ENCODE data around the gene RPUSD3. TPM values are rescaled to one million over a fixed set of nuclear protein-coding genes. Genes with fewer than 3 reads are reported as not detected.

RPUSD3 gene, protein sequence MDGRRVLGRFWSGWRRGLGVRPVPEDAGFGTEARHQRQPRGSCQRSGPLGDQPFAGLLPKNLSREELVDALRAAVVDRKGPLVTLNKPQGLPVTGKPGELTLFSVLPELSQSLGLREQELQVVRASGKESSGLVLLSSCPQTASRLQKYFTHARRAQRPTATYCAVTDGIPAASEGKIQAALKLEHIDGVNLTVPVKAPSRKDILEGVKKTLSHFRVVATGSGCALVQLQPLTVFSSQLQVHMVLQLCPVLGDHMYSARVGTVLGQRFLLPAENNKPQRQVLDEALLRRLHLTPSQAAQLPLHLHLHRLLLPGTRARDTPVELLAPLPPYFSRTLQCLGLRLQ
- total RNA-seq = 10 to 100 TPM; 29.9 to 47.0 TPM

DNA sequence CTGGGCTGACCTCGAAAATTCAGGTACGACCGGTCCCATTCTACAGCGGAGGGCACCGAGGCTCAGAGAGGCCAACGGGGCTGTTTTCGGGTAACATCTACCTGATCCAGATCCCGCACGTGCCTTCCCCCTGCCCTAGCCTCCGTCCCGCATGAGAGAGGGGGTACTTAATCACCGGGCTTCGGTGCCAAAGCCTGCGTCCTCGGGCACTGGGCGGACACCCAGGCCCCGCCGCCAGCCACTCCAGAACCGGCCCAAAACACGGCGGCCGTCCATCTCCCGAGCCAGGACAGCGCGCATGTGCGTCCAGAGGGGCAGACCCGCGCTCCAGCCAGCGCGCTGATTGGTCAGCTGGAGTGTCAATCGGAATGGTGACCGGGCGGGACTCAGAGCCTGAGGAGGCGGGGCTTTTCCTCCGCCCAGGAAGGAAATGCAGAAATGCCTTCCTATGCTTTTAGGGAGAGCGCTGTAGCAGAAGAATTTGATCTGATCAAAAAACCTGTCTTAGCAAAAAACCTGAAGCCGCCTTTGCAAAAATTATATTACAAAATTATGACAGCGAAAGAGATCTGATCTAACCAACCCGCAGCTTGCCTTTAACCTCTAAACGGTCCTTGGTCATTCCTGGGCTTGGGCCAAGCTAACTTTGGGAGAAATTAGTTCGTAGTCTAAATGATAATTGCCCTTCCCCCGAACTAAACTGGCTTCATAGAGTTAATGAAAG, at the start of gene RPUSD3:
RPUSD3 (minus strand) TSS at position 294 of the 724 bp plus-strand sequence; CDS start at position 276, 18 bp downstream.

DNA sequence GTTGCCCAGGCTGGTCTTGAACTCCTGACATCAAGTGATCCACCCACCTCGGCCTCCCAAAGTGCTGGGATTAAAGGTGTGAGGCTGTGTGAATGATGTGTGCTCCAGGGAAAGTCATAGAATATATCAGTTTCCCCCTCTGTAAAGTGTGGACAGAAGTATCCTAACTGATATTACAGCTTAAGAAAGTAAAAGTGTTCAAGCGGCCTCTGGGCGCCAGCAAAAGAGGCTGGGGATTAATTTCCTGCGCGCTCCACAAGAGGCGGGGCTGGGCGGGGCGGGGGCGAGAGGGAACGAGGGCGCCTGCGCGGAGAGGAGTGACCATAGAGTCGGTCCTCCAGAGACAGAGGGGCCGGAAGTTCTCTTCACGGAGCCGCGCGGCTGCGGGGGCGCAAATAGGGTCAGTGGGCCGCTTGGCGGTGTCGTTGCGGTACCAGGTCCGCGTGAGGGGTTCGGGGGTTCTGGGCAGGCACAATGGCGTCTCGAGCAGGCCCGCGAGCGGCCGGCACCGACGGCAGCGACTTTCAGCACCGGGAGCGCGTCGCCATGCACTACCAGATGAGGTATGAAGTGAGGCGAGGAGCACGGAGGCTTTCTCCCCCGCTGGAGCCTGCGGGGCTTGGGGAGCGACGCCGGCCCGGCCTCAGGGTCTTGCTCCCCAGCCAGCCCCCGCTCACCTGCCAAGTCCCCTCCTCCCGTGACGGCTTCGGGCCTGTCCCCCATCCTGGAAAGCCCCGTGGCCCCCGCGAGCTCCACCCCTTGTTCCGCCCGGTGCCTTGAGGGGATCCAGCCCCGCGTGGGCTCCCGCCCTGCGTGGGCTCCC, 46.7 kb upstream of the RPUSD3 start, which contains the start of gene JAGN1:
JAGN1 (plus strand) TSS at position 362 of the 823 bp plus-strand sequence; CDS start at position 475, 113 bp downstream.

DNA sequence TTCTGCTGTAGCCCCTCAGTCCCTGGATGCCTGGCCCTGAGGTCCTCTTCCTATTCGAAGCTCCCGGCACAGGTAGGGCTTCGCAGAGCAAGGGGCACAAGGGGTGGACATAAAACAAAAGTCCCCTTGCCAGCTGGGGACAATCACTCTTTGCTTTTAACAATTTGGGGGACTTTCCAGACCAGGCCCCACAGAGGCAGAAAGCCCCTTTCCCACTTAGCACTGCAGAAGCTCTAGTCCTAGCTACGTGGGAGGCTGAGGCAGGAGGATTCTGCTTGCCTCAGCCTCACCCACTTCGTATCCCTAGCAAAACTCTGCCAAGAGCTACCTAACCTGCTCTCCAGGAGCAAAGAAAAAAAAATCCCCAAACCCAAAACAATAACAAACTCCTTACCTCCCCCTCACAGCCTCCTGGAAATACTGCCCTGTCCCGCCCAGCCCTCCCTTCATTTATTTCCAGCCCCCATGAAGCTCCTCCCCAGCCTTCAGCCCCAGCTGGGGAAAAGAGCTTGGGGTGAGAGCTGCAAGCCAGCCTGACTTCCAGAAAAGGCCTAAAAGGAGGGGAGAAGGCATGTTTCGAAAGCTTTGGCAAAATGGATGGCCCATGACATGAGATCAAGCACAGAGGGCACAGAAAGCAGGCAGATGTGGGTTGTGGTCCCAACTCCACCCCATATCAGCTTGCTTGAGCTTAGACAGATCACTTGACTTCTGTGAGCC, 36.2 kb upstream of the RPUSD3 start, which contains the start of gene CIDEC:
CIDEC (minus strand) TSS at position 424 of the 720 bp plus-strand sequence. CDS start 1,767 bp downstream, outside the sequence.

DNA sequence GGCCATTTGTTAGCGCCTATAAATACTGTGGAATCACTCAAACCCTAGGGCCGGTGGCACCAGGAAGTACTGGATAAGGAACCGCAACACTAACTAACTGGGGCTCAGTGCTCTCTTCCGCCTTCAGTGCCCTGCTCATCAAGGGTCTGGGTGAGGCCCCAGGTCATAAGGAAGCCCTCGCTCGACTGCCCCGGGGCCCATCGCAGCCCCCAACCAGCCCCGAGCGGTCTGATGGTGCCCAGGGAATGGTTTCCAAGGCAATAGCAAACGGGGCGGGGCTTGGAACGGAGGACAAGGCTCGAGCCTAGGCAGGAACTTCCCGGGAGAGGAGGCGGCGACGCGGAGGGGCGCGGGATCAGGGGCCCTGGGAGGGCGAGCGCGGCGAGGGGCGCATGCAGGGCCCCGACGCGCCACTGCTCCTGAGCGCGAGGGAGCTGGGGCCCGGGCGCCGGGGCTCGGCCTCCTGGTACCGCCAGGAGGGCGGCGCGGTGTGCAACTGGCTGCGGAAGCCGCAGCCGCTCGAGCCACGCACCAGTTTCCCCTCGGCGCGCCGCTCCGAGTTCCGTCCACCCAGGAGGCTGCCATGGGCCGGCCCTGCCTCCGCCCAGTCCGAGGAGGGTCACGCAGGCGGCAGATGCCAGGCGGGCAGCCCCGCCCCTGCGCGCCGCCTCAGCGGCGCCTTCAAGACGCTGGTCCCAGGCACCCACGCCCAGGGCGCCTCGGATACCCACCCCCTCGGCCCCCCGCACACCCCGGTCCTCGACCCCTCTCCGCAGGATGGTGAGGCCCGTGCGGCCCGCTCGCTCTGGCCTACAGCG, 34.0 kb downstream of the RPUSD3 start, which contains the start of gene TTLL3:
TTLL3 (plus strand) TSS at position 648 of the 818 bp plus-strand sequence. CDS start 400 bp downstream, outside the sequence.

DNA sequence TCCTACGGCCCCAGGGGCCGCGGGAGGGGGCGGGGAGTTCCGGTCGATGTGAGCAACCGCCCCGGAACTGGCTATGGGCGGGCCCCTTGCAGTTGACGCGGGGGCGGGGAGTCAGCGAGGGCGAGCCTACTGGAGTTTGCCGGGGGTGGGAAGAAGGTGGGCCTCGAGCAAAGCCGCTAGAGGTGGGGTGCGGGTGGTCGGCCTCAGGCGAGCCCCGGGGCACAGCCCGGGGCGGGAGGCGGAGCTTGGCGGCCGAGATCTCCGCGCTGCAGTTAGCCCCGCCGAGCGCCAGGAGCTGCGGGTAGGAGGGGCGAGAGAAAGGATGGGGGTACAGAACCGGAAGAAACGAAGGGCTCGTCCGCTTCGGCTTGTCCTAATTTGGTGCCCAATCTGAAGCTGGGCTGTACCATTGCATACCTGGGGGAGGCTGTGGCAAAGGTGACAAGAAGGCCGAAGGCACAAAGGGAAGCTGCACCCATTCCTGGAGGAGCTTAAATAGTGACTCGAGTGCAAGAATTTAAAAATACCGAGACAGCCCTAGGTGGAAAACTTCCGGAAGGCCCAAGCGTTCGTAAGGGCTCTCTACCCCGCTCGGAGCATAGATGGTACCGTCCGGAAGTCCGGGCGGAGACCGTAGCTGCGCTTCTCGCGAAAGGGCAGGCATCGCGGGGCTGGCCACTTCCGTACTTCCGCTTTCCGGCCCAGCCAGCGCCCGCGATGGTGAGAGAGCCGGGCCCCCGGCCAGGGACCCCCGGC, 51.2 kb downstream of the RPUSD3 start, which contains the start of the genes ARPC4 and TADA3:
ARPC4 (plus strand) TSS at position 678 of the 756 bp plus-strand sequence; CDS start at position 718, 40 bp downstream.
TADA3 (minus strand) TSS at position 69 of the 756 bp plus-strand sequence. CDS start 1,007 bp downstream, outside the sequence.

Other genes with a start within 250 kb of the RPUSD3 start
- gene MTMR14, start 194.5 kb downstream of the RPUSD3 start, total RNA-seq = 10 to 100 TPM; 46.5 to 50.6 TPM
- gene CPNE9, start 140.2 kb downstream of the RPUSD3 start, total RNA-seq = not detected
- 10 to 100 TPM; 14.1 to 19.6 TPM for gene BRPF1, start 112.3 kb downstream of the RPUSD3 start, total RNA-seq
- gene OGG1, start 94.1 kb downstream of the RPUSD3 start, total RNA-seq = 10 to 100 TPM; 12.7 to 19.3 TPM
- 10 to 100 TPM; 11.0 to 12.0 TPM for gene CAMK1, start 74.1 kb downstream of the RPUSD3 start, total RNA-seq
- 10 to 100 TPM; 52.6 to 58.8 TPM for gene TADA3, start 51.5 kb downstream of the RPUSD3 start, total RNA-seq
- gene ARPC4, start 50.9 kb downstream of the RPUSD3 start, total RNA-seq = 100 to 1,000 TPM; 248 to 332 TPM
- 10 to 100 TPM in 1 of 2 donors, 1 to 10 TPM in 1; 5.3 to 13.1 TPM for gene TTLL3, start 33.7 kb downstream of the RPUSD3 start, total RNA-seq
- not detected for gene CIDEC, start 36.2 kb upstream of the RPUSD3 start, total RNA-seq
- 10 to 100 TPM; 41.6 to 51.0 TPM for gene JAGN1, start 46.6 kb upstream of the RPUSD3 start, total RNA-seq
- gene IL17RE, start 58.8 kb upstream of the RPUSD3 start, total RNA-seq = 1 to 10 TPM; 1.0 to 1.3 TPM
- 10 to 100 TPM; 42.3 to 42.7 TPM for gene IL17RC, start 73.1 kb upstream of the RPUSD3 start, total RNA-seq
- 10 to 100 TPM; 15.5 to 16.0 TPM for gene CRELD1, start 89.8 kb upstream of the RPUSD3 start, total RNA-seq
- 1 to 10 TPM in 1 of 2 donors, under 1 TPM in 1; 1.00 to 4.5 TPM for gene PRRT3, start 108.4 kb upstream of the RPUSD3 start, total RNA-seq
- 10 to 100 TPM; 71.6 to 96.6 TPM for gene EMC3, start 142.8 kb upstream of the RPUSD3 start, total RNA-seq
- gene FANCD2, start 182.4 kb upstream of the RPUSD3 start, total RNA-seq = 10 to 100 TPM; 28.9 to 59.3 TPM

Measured in melanocyte of skin (primary cell).